ENCODE measurements around the gene ICOSLG. TPM values are rescaled to one million over a fixed set of nuclear protein-coding genes. Genes with fewer than 3 reads are reported as not detected.

The ICOSLG gene
- total and polyA plus RNA-seq, 2 experiments from 2014 or later = 1.3 to 4.6 TPM

GRCh38 chr21:44279354-44280260 is 38.9 kb upstream of the ICOSLG start (continued):
- no peak for TF ChIP-seq ZNF462 (CRISPR knock-in tag; IDR thresholded peaks at IDR 0.05)
- no peak for TF ChIP-seq EZH2 (IDR thresholded peaks at IDR 0.05; ENCODE audit: low read depth, unreplicated experiment)
- no peak for TF ChIP-seq ETS1 (IDR thresholded peaks at IDR 0.05)
- TF ChIP-seq ZNF114 (CRISPR knock-in tag; IDR thresholded peaks at IDR 0.05) = no peak
- TF ChIP-seq POLR2AphosphoS5 (IDR thresholded peaks at IDR 0.05; ENCODE audit: low read depth) = no peak

- no peaks in the 10 kb centered on the region for H3K4me1 ChIP-seq (ENCODE audit: insufficient read depth)
- H3K36me3 ChIP-seq (ENCODE audit: insufficient read depth) = no peaks in the 10 kb centered on the region
- H3K4me2 ChIP-seq = no peak overlapping the region
- no peak overlapping the region for H3K27ac ChIP-seq (ENCODE audit: low read depth)
- Mint-ChIP-seq H3K27ac (no peak overlapping the region), H3K4me3 (no peak overlapping the region), H3K27me3 (ENCODE audit: insufficient read depth, low read depth, poor library complexity) (peaks cover 6% of the 10 kb centered on the region), H3K4me1 (no peaks in the 10 kb centered on the region), H3K9me3 (no peaks in the 10 kb centered on the region), H3K36me3 (ENCODE audit: low read depth) (no peaks in the 10 kb centered on the region)
- H2AFZ ChIP-seq = no peak overlapping the region
- H3K9me2 ChIP-seq (ENCODE audit: insufficient read depth) = no peaks in the 10 kb centered on the region
- H3K4me3 ChIP-seq = no peak overlapping the region
- no peaks in the 10 kb centered on the region for H3K79me2 ChIP-seq (replicated peaks; ENCODE audit: insufficient read depth)
- ATAC-seq (no peak), DNase-seq (ENCODE audit: low spot score) (no peak)
- H4K20me1 ChIP-seq (replicated peaks; ENCODE audit: insufficient read depth) = no peaks in the 10 kb centered on the region
- H3F3A ChIP-seq (replicated peaks; ENCODE audit: low read depth) = no peaks in the 10 kb centered on the region
- no peaks in the 10 kb centered on the region for H3K27me3 ChIP-seq (ENCODE audit: insufficient read depth)
- TF ChIP-seq STAT1 (IDR thresholded peaks at IDR 0.05; ENCODE audit: unreplicated experiment) = no peak
- no peak for TF ChIP-seq NANOG (IDR thresholded peaks at IDR 0.05; ENCODE audit: borderline replicate concordance)
- TF ChIP-seq POLR2AphosphoS5 (IDR thresholded peaks at IDR 0.05; ENCODE audit: low read depth) = no peak
- TF ChIP-seq ZNF462 (CRISPR knock-in tag; IDR thresholded peaks at IDR 0.05) = no peak
- TF ChIP-seq ZNF114 (CRISPR knock-in tag; IDR thresholded peaks at IDR 0.05) = no peak
- TF ChIP-seq EZH2 (IDR thresholded peaks at IDR 0.05; ENCODE audit: low read depth, unreplicated experiment) = no peak
These were observed 34.3 kb upstream of the ICOSLG start for GRCh38 chr21:44275041-44275440.

Data from GM23338 (cell line).